GM19395 (cell line): ENCODE data around the gene PRDM2.
"Not testable (repeated sequence)": the region's sequence is repeated elsewhere in the genome, so short reads cannot be mapped to it uniquely, and the experiment has no call there.

ENCODE experiments used
- ATAC-seq: cut with Tn5 transposase; IDR thresholded peaks from one replicate; pipeline ENCODE4 v1.9.1; 2021; ENCODE audit warnings: mild to moderate bottlenecking, moderate library complexity; ENCODE audit not compliant: unreplicated experiment

Gene PRDM2, protein sequence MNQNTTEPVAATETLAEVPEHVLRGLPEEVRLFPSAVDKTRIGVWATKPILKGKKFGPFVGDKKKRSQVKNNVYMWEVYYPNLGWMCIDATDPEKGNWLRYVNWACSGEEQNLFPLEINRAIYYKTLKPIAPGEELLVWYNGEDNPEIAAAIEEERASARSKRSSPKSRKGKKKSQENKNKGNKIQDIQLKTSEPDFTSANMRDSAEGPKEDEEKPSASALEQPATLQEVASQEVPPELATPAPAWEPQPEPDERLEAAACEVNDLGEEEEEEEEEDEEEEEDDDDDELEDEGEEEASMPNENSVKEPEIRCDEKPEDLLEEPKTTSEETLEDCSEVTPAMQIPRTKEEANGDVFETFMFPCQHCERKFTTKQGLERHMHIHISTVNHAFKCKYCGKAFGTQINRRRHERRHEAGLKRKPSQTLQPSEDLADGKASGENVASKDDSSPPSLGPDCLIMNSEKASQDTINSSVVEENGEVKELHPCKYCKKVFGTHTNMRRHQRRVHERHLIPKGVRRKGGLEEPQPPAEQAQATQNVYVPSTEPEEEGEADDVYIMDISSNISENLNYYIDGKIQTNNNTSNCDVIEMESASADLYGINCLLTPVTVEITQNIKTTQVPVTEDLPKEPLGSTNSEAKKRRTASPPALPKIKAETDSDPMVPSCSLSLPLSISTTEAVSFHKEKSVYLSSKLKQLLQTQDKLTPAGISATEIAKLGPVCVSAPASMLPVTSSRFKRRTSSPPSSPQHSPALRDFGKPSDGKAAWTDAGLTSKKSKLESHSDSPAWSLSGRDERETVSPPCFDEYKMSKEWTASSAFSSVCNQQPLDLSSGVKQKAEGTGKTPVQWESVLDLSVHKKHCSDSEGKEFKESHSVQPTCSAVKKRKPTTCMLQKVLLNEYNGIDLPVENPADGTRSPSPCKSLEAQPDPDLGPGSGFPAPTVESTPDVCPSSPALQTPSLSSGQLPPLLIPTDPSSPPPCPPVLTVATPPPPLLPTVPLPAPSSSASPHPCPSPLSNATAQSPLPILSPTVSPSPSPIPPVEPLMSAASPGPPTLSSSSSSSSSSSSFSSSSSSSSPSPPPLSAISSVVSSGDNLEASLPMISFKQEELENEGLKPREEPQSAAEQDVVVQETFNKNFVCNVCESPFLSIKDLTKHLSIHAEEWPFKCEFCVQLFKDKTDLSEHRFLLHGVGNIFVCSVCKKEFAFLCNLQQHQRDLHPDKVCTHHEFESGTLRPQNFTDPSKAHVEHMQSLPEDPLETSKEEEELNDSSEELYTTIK (N-terminal part only)

GRCh38 chr1:13699936-13700520, at the start of gene PRDM2:
Gene PRDM2, plus strand, starts transcription at chr1:13700188. Its CDS starts 15,418 bp downstream, at chr1:13715606.
- peak; percentile 33 for ATAC-seq

DNA sequence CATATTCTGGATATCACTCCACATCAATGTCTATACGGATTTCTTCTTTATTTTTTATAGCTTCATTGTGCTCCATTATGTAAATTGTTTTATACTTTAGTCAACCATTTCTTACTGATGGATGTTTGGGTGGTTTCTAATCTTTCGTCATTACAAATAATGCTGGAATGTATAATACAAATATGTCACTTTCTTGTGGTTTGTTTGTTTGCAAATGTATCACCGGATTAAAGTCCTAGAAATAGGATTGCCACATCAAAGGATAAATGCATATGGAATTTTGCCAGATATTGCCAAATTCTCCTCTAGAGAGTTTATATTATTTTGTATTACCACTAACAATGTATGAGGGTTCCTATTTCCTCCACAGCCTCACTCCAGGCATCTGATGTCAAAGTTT, 48.7 kb upstream of the PRDM2 start:
- ATAC-seq, result no peak

GRCh38 chr1:13652238-13652637, 47.8 kb upstream of the PRDM2 start:
- ATAC-seq, result no peak

DNA sequence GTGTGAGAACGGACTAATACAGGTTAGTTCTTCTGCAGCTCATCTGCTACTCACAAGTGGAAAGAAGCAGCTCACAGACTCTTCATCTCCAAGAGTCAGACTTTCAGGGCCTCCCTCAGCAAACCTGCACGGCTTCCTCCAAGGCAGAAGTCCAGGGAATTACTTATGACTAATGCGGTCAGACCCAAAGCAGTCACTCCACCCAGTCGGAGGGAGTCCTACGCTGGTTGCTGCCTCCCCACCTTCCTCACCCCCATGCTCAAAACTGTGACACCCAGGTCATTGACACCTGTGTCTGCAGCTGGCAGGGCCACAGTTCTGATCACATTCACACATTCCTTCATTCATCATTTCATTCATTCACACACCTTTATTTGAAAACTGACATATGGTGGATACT, 38.4 kb upstream of the PRDM2 start:
- ATAC-seq, result no peak

- no peak for ATAC-seq
Observed at GRCh38 chr1:13662493-13662892, 37.5 kb upstream of the PRDM2 start.

GRCh38 chr1:13663969-13664368, 36.0 kb upstream of the PRDM2 start:
- ATAC-seq, result no peak

GRCh38 chr1:13664451-13664850, 35.5 kb upstream of the PRDM2 start:
- ATAC-seq, result no peak

- ATAC-seq, result no peak
Observed at GRCh38 chr1:13666317-13666716, 33.7 kb upstream of the PRDM2 start.

DNA sequence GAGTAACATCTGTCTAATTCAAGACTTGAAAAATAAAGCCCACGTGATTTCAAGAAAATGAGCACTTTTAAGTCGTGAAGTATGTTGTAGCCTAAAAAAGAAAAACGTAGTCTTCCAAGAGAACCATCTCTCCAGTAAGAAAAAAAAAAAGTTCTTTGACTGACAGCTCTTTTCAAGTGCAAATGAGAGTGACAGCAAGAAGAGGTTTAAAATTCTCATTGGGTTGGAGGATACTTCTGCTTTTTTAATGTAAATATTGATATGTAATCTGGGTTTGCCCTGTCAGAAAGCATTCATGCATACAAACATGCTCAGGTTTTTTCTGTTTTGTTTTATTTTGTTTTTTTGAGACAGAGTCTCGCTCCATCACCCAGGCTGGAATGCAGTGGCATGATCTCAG, 32.3 kb upstream of the PRDM2 start:
- no peak for ATAC-seq

GRCh38 chr1:13674377-13674776, 25.6 kb upstream of the PRDM2 start:
- ATAC-seq, result no peak

DNA sequence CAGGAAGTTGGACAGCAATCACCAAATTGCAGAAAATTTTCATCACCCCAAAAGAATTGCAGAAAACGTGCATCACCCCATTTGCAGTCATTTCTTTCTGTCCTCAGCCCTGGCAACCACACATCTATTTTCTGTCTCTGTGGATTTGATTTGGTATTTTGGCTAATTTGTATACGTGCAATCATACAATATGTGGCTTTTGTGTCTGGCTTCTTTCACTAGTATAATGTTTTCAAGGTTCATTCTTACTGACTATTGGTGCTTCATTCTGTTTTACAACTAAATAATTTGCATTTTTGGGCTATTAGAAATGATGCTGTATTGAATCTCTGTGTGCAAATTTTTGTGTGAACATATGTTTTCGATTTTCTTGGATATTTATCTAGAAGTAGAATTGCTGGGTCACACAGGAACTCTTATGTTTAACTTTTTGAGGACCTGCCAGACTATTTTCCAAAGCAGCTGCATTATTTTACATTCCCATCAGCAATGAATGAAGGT, 24.8 kb upstream of the PRDM2 start:
- no peak for ATAC-seq

- ATAC-seq, result no peak
Observed at GRCh38 chr1:13677896-13678295, 22.1 kb upstream of the PRDM2 start.

- no peak for ATAC-seq
Observed at GRCh38 chr1:13679651-13680050, 20.3 kb upstream of the PRDM2 start.

- ATAC-seq, result not testable (repeated sequence)
Observed at GRCh38 chr1:13680609-13681008, 19.4 kb upstream of the PRDM2 start.

DNA sequence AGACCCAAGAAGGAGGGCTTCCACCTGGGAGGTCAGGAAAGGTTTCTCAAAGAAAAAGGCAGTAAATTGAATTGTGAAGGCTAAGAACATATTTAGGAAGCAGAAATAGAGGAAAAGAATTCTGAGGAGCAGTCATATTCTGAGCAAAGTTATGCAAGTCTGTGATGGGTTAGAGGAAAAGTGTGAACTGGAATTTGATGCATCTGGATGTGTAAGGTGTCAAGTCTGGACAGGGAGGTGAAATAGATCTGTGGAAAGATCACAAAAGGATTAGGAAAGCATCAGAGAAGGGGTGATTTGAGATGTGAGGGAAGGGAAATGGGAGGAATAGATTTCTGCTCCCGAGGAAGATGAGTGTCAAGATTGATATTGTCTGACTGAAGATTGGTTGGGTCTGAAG, 18.1 kb upstream of the PRDM2 start:
- ATAC-seq, result no peak

GRCh38 chr1:13682444-13682843, 17.5 kb upstream of the PRDM2 start:
- no peak for ATAC-seq

- ATAC-seq, result no peak
Observed at GRCh38 chr1:13683206-13683605, 16.8 kb upstream of the PRDM2 start.

GRCh38 chr1:13687151-13687715, 12.8 kb upstream of the PRDM2 start:
- no peak for ATAC-seq

DNA sequence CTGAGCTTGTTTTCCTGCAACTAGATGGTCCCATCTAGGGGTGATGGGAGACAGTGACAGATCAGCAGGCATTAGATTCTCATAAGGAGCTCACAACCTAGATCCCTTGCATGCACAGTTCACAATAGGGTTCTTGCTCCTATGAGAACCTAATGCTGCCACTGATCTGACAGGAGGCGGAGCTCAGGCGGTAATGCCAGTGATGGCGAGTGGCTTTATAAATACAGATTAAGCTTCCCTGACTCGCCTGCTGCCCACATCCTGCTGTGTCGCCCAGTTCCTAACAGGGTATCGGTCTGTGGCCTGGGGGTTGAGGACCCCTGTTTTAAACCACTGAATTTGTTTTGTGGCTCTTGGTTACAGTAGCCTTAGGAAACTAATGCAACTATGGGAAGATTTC, 6.9 kb upstream of the PRDM2 start:
- not testable (repeated sequence) for ATAC-seq
